ENCODE data around the gene AZGP1.
A peak's percentile ranks its signal among the peaks of the same experiment; 100 is the strongest.
"Not testable (repeated sequence)": the region's sequence is repeated elsewhere in the genome, so short reads cannot be mapped to it uniquely, and the experiment has no call there.

The AZGP1 gene

GRCh38 chr7:100000239-100000638 lies 24.4 kb upstream of the AZGP1 start:
- no peak overlapping the region for H3K4me3 ChIP-seq (ENCODE audit: low read depth, low read length)
- ChIA-PET POLR2A (no interaction called here), CTCF (interaction anchor here (1.2 kb wide), 1 partner anchor 82 kb away, joined by 3 read pairs; no protein-coding TSS in a partner anchor)
- no peak for DNase-seq (ENCODE audit: low read depth, low spot score)
- TF ChIP-seq, protein P1, sequence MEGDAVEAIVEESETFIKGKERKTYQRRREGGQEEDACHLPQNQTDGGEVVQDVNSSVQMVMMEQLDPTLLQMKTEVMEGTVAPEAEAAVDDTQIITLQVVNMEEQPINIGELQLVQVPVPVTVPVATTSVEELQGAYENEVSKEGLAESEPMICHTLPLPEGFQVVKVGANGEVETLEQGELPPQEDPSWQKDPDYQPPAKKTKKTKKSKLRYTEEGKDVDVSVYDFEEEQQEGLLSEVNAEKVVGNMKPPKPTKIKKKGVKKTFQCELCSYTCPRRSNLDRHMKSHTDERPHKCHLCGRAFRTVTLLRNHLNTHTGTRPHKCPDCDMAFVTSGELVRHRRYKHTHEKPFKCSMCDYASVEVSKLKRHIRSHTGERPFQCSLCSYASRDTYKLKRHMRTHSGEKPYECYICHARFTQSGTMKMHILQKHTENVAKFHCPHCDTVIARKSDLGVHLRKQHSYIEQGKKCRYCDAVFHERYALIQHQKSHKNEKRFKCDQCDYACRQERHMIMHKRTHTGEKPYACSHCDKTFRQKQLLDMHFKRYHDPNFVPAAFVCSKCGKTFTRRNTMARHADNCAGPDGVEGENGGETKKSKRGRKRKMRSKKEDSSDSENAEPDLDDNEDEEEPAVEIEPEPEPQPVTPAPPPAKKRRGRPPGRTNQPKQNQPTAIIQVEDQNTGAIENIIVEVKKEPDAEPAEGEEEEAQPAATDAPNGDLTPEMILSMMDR (IDR thresholded peaks at IDR 0.05; ENCODE audit: insufficient read depth, low read length, missing control alignments) = no peak

DNA sequence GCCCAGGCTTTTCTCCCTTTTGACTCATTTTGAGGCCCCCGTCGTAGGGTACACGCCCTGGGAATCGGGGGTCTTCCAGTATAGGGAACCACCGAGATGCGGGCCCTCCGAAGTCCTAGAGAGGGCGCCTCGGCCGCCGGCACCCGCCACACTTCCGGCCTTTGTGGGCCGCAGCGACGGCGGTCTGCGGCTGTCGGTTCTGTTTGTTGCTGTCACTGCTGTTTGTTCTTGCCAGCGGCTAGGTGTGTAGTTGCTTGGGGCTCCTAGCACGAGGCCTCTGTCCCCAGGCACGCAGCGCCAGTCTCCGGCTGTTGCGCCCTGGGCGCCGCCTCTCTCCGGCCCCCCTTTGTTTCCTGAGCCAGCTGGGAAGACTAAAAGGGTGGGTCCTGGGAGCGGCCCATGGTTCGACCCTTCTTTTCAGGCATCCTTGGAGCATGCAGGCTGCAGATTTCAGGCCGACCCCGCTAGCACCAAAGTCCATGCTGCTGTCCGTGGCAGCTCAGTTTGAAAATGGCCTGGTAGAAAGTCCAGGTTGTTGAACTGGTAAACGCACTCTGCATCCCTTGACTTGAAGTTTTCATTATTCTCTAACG lies 21.8 kb upstream of the AZGP1 start:
- ChIA-PET POLR2A (no interaction called here), CTCF (interaction anchor here (0.9 to 11.7 kb wide), 5 partner anchors 19 to 133 kb away, joined by 3 to 363 read pairs (median 122); partner anchors contain the start of genes AZGP1, ZKSCAN1, ZNF3 and ZSCAN21)
- DNase-seq (ENCODE audit: low read depth, low spot score) = no peak
- TF ChIP-seq, protein P1 (IDR thresholded peaks at IDR 0.05; ENCODE audit: insufficient read depth, low read length, missing control alignments) = no peak
- H3K4me3 ChIP-seq (ENCODE audit: low read depth, low read length) = peak overlapping the region; percentile 43

DNA sequence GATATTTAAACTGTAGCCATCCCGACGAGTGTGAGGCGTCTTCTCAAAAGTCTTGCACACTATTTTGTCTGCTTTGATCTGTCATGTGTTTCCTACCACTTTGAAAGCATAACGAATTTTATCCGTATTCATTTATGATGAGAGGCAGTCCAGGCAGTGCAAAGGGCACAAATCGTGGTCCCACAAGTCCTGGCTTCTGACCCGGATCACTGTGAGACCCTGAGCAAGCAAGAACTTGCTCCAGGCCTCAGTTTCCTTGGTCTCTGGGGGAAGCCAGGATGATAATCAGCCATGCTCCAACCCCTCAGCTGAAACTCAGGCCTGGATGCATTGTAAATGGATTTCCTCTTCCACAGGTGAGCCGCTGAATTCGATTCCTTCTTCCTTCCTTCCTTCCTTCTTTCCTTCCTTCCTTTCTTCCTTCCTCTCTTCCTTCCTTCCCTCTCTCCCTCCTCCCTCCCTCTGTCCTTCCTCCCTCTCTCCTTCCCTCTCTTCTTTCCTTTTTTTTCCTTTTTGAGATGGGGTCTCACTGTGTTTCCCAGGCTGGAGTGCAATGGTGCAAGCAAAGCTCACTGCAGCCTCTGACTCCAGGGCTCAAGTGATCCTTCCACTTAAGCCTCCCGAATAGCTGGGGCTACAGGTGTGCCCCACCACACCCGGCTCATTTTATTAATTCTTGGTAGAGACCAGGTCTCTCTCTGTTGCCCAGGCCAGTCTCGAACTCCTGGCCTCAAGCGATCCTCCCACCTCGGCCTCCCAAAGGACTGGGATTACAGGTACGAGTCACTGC lies 21.1 kb upstream of the AZGP1 start:
- ChIA-PET POLR2A (no interaction called here), CTCF (interaction anchor here (0.9 to 11.7 kb wide), 7 partner anchors 19 to 134 kb away, joined by 3 to 363 read pairs (median 105); partner anchors contain the start of genes AZGP1, ZKSCAN1, ZNF3 and ZSCAN21)
- no peak overlapping the region for H3K4me3 ChIP-seq (ENCODE audit: low read depth, low read length)
- DNase-seq (ENCODE audit: low read depth, low spot score) = no peak
- TF ChIP-seq, protein P1 (IDR thresholded peaks at IDR 0.05; ENCODE audit: insufficient read depth, low read length, missing control alignments) = no peak

GRCh38 chr7:99994819-99995218 lies 19.0 kb upstream of the AZGP1 start:
- ChIA-PET CTCF (interaction anchor here (0.9 to 11.7 kb wide), 16 partner anchors 9 to 136 kb away, joined by 3 to 363 read pairs (median 4); partner anchors contain the start of genes AZGP1, GJC3, TRIM4 and ZKSCAN1), POLR2A (no interaction called here)
- H3K4me3 ChIP-seq (ENCODE audit: low read depth, low read length) = no peak overlapping the region
- DNase-seq (ENCODE audit: low read depth, low spot score) = no peak
- TF ChIP-seq, protein P1 (IDR thresholded peaks at IDR 0.05; ENCODE audit: insufficient read depth, low read length, missing control alignments) = no peak

DNA sequence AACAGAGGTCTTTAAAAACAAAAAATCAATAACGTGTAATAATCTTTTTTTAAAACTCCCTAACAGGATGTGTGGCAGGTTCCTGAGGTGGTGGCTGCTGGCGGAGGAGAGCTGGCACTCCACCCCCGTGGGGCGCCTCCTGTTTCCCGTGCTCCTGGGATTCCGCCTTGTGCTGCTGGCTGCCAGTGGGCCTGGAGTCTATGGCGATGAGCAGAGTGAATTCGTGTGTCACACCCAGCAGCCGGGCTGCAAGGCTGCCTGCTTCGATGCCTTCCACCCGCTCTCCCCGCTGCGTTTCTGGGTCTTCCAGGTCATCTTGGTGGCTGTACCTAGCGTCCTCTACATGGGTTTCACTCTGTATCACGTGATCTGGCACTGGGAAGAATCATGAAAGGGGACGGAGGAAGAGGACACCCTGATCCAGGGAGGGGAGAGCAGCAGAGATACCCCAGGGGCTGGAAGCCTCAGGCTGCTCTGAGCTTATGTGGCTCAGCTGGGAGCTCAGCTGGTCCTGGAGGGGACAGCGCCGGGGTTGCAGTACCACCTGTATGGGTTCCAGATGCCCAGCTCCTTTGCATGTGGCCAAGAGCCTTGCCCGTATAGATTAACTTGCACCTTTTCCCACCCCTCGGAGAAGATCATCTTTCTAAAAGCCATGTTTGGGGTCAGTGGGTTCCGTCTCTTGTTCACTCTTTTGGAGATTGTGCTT lies 16.7 kb upstream of the AZGP1 start:
- TF ChIP-seq, protein P1 (IDR thresholded peaks at IDR 0.05; ENCODE audit: insufficient read depth, low read length, missing control alignments) = no peak
- POLR2A ChIA-PET = no interaction called here
- CTCF ChIA-PET = interaction anchor here (0.7 to 11.7 kb wide), 16 partner anchors 9 to 139 kb away, joined by 3 to 363 read pairs (median 4); partner anchors contain the start of genes AP4M1, AZGP1, GJC3 and MCM7
- no peak for DNase-seq (ENCODE audit: low read depth, low spot score)
- H3K4me3 ChIP-seq (ENCODE audit: low read depth, low read length) = no peak overlapping the region

- POLR2A ChIA-PET; DNase-seq (ENCODE audit: low read depth, low spot score); H3K4me3 ChIP-seq (ENCODE audit: low read depth, low read length): not testable (repeated sequence)
- CTCF ChIA-PET = interaction anchor here (1.3 to 11.7 kb wide), 15 partner anchors 10 to 140 kb away, joined by 3 to 363 read pairs (median 13); partner anchors contain the start of genes AP4M1, AZGP1, GJC3 and MCM7
Measured at GRCh38 chr7:99991543-99991942, 15.7 kb upstream of the AZGP1 start.
